DND-41 (cell line): ENCODE results near the gene TMEM238.

Source experiments
- ATAC-seq: fragments of 200-7000 bp; cut with Tn5 transposase; 3 replicates; pipeline ENCODE4 v1.9.1; 2021; ENCODE audit warnings: low read depth; ENCODE audit not compliant: insufficient read depth
- DNase-seq: peaks from one replicate; pipeline ENCODE4 v3.0.0-alpha.2; 2020
- H2AFZ ChIP-seq: 2 replicates; pipeline ENCODE4 v1.6.0; 2012; ENCODE audit warnings: low read depth, low read length
- H3K27ac ChIP-seq: 2 replicates; pipeline ENCODE4 v1.5.1; 2012; ENCODE audit warnings: low read length, inconsistent platforms
- H3K27me3 ChIP-seq: fragments of 200-600 bp; sonication (generic); 2 replicates; pipeline ENCODE4 v1.6.0; 2012; ENCODE audit warnings: low read length, mild to moderate bottlenecking, inconsistent platforms; ENCODE audit not compliant: insufficient read depth, poor library complexity
- H3K36me3 ChIP-seq: 2 replicates; pipeline ENCODE4 v1.5.1; 2012; ENCODE audit warnings: low read length, inconsistent platforms; ENCODE audit not compliant: insufficient read depth
- H3K4me1 ChIP-seq: 2 replicates; pipeline ENCODE4 v1.5.1; 2012; ENCODE audit warnings: mild to moderate bottlenecking, low read length; ENCODE audit not compliant: insufficient read depth
- H3K4me2 ChIP-seq: 2 replicates; pipeline ENCODE4 v1.6.0; 2012; ENCODE audit warnings: mild to moderate bottlenecking, moderate library complexity, low read length, inconsistent platforms; ENCODE audit not compliant: insufficient read depth
- H3K4me3 ChIP-seq, 2 experiments: fragments of 200-600 bp in 1 of 2; shearing (Covaris generic) in 1 of 2; 2 replicates each; pipeline ENCODE4 v1.5.1; 2012 to 2016; ENCODE audit warnings: inconsistent platforms in 2 of 2, low read length in 2 of 2, mild to moderate bottlenecking in 2 of 2, low read depth in 1 of 2, moderate library complexity in 1 of 2
- H3K79me2 ChIP-seq: 2 replicates; pipeline ENCODE4 v1.6.0; 2012; ENCODE audit warnings: low read length, inconsistent platforms; ENCODE audit not compliant: insufficient read depth
- H3K9ac ChIP-seq: 2 replicates; pipeline ENCODE4 v1.6.0; 2012; ENCODE audit warnings: low read depth, mild to moderate bottlenecking, inconsistent platforms, low read length, moderate library complexity
- H3K9me3 ChIP-seq: 2 replicates; pipeline ENCODE4 v1.5.1; 2012; ENCODE audit warnings: low read length, moderate library complexity, mild to moderate bottlenecking, inconsistent platforms; ENCODE audit not compliant: insufficient read depth, severe bottlenecking
- H4K20me1 ChIP-seq: 2 replicates; pipeline ENCODE4 v1.6.0; 2012; ENCODE audit warnings: low read length; ENCODE audit not compliant: insufficient read depth
- EZH2 ChIP-seq: IDR thresholded peaks from 3 replicates; pipeline ENCODE4 v1.6.1; 2012; ENCODE audit warnings: borderline replicate concordance, low read depth, mild to moderate bottlenecking, moderate library complexity, low read length, inconsistent platforms; ENCODE audit not compliant: severe bottlenecking
- TF ChIP-seq, protein P1 (sequence below): IDR thresholded peaks from 2 replicates; pipeline ENCODE4 v1.5.1; 2012; ENCODE audit warnings: borderline replicate concordance, low read length, moderate library complexity, mild to moderate bottlenecking; ENCODE audit not compliant: poor library complexity, severe bottlenecking; ENCODE audit errors: extremely low read depth

Gene TMEM238

DNA sequence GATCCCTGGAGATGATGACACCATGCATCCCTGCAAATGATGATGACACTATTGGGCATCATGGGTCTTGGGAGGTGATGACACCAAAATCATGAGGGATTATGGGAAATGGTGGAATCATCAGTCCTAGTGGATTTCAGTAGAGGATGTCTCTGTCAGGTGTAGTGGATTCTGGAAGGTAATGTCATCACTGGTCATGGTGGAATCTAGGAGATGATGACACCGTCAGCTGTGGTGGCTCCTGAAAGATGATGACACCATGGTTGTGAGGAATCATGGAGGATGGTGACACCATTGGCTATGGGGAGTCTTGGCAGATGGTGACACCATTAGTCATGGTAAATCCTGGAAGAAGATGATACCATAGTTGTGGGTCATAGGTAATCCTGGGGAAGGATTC is 47.1 kb upstream of the TMEM238 start:
- Histone ChIP-seq H3K27ac (no peak overlapping the region), H3K4me2 (no peak overlapping the region), H3K9ac (no peak overlapping the region), H3K27me3 (no peaks in the 10 kb centered on the region), H3K79me2 (no peaks in the 10 kb centered on the region), H3K36me3 (no peaks in the 10 kb centered on the region), H4K20me1 (no peaks in the 10 kb centered on the region), H3K9me3 (no peaks in the 10 kb centered on the region), H2AFZ (no peak overlapping the region), H3K4me1 (no peaks in the 10 kb centered on the region), H3K4me3 (no peak overlapping the region)
- no peak for ATAC-seq
- DNase-seq = no peak
- TF ChIP-seq, protein P1, sequence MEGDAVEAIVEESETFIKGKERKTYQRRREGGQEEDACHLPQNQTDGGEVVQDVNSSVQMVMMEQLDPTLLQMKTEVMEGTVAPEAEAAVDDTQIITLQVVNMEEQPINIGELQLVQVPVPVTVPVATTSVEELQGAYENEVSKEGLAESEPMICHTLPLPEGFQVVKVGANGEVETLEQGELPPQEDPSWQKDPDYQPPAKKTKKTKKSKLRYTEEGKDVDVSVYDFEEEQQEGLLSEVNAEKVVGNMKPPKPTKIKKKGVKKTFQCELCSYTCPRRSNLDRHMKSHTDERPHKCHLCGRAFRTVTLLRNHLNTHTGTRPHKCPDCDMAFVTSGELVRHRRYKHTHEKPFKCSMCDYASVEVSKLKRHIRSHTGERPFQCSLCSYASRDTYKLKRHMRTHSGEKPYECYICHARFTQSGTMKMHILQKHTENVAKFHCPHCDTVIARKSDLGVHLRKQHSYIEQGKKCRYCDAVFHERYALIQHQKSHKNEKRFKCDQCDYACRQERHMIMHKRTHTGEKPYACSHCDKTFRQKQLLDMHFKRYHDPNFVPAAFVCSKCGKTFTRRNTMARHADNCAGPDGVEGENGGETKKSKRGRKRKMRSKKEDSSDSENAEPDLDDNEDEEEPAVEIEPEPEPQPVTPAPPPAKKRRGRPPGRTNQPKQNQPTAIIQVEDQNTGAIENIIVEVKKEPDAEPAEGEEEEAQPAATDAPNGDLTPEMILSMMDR = no peak
- TF ChIP-seq EZH2 = no peak

DNA sequence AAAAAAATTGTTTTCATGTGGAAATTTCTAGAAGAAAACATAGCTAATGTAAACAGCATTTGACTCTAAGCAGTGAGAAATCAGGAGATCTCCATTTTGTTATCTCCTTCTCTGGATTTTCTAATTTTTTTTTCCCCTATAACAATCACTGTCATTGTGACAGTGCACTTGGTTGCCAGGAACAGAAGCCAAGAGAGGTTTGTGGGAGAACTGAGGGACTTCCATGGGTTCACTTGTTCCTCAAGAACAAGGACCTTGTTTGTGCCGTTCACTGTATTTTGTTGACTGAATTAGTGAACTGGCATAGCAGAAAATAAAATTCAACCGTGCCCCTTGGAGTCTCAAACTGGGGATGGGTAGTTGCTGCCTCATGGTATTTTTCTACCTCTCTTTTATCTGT is 42.0 kb upstream of the TMEM238 start:
- no peak for ATAC-seq
- no peak for TF ChIP-seq EZH2
- TF ChIP-seq, protein P1 = no peak

DNA sequence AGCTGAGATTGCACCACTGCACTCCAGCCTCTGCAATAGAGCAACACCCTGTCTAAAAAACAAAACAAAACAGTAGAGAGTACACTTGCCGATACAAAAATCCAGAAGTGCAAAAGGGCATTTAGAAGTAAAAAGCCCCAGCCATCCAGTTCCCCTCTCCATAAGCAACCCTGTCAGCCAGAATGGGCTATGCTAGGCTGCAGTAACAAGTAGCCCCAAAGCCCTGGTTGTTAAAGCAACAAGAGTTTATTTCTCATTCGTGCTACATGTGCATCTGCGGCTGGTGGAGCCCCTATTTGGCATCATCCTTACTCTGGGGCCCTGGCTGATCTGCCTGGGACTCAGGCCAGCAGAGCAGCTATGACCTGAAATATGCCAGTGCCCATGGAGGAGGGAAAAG is 40.4 kb upstream of the TMEM238 start:
- Histone ChIP-seq H3K9ac (no peak overlapping the region), H3K4me2 (no peak overlapping the region), H3K4me1 (peaks cover 29% of the 10 kb centered on the region), H3K27me3 (no peaks in the 10 kb centered on the region), H4K20me1 (no peaks in the 10 kb centered on the region), H2AFZ (no peak overlapping the region), H3K79me2 (no peaks in the 10 kb centered on the region), H3K36me3 (no peaks in the 10 kb centered on the region), H3K9me3 (no peaks in the 10 kb centered on the region), H3K27ac (no peak overlapping the region), H3K4me3 (no peak overlapping the region)
- DNase-seq (no peak), ATAC-seq (no peak)
- TF ChIP-seq, protein P1 = no peak
- no peak for TF ChIP-seq EZH2

More for the DNA sequence above, 42.0 kb upstream of the TMEM238 start:
- H3K4me3 ChIP-seq = no peak overlapping the region
- no peaks in the 10 kb centered on the region for H3K9me3 ChIP-seq
- H3K36me3 ChIP-seq = no peaks in the 10 kb centered on the region
- no peak overlapping the region for H2AFZ ChIP-seq
- no peaks in the 10 kb centered on the region for H3K27me3 ChIP-seq
- H3K27ac ChIP-seq = no peak overlapping the region
- H4K20me1 ChIP-seq = no peaks in the 10 kb centered on the region
- no peaks in the 10 kb centered on the region for H3K79me2 ChIP-seq
- H3K4me1 ChIP-seq = peaks cover 16% of the 10 kb centered on the region
- no peak for DNase-seq
- H3K9ac ChIP-seq = no peak overlapping the region
- no peak overlapping the region for H3K4me2 ChIP-seq
